Esophagus (tissue), 2 donors: ENCODE results near the gene SERHL2. TPM values are rescaled to one million over a fixed set of nuclear protein-coding genes. Genes with fewer than 3 reads are reported as not detected.
"Not testable (repeated sequence)": the region's sequence is repeated elsewhere in the genome, so short reads cannot be mapped to it uniquely, and the experiment has no call there.

ENCODE experiments used
- H3K27ac ChIP-seq, 2 donors: one replicate each; pipeline ENCODE4 v1.5.1; 2013; ENCODE audit warnings: low read depth in 2 of 2, mild to moderate bottlenecking in 2 of 2, inconsistent platforms in 1 of 2, low read length in 1 of 2, moderate library complexity in 1 of 2
- H3K27me3 ChIP-seq, 2 donors: one replicate each; pipeline ENCODE4 v1.6.1; 2013; ENCODE audit warnings: low read length in 2 of 2, control low read depth in 1 of 2, mild to moderate bottlenecking in 1 of 2; ENCODE audit not compliant: insufficient read depth in 2 of 2, control insufficient read depth in 1 of 2
- H3K36me3 ChIP-seq, 2 donors: one replicate each; pipeline ENCODE4 v1.6.1; 2013; ENCODE audit warnings: low read length in 1 of 2; ENCODE audit not compliant: control insufficient read depth in 2 of 2, insufficient read depth in 2 of 2
- H3K4me1 ChIP-seq, 2 donors: one replicate each; pipeline ENCODE4 v1.6.1; 2013; ENCODE audit warnings: low read length in 1 of 2; ENCODE audit not compliant: control insufficient read depth in 2 of 2, insufficient read depth in 2 of 2
- H3K4me3 ChIP-seq, 2 donors: one replicate each; pipeline ENCODE4 v1.5.1; 2013; ENCODE audit warnings: low read length in 2 of 2, mild to moderate bottlenecking in 2 of 2, low read depth in 1 of 2, moderate library complexity in 1 of 2
- H3K9me3 ChIP-seq, 2 donors: one replicate each; pipeline ENCODE4 v1.6.1; 2013; ENCODE audit warnings: mild to moderate bottlenecking in 2 of 2, low read depth in 1 of 2, low read length in 1 of 2, moderate library complexity in 1 of 2; ENCODE audit not compliant: control insufficient read depth in 2 of 2, insufficient read depth in 1 of 2
- WGBS, 2 donors: extraction: QIAGEN DNeasy Blood & Tissue Kit; methylation state at CpG; one replicate each; pipeline ENCODE4 v1.1.7; 2013; 5-methylcytosine and 5-hydroxymethylcytosine counted together
- polyA plus RNA-seq, 2 donors: library from polyadenylated mRNA; stranded (reverse); fragments of 200-250 nt; gene quantifications; one replicate each; pipeline ENCODE4 v1.2.3, GENCODE V29; 2013
- donor health status: healthy with polysubstance abuse.
- donor health status: Bipolar disorder and iron deficiency.

SERHL2 gene
- polyA plus RNA-seq, 2 donors: 1.5 to 6.0 TPM

- 61 to 77% methylated on average over 1 to 4 of the region's 14 CpGs for WGBS, 2 donors
These were observed 18.5 kb upstream of the SERHL2 start for GRCh38 chr22:42535082-42535731.

GRCh38 chr22:42536166-42536565 lies 17.6 kb upstream of the SERHL2 start:
- Histone ChIP-seq H3K27ac (no peak overlapping the region), H3K9me3 (no peaks in the 10 kb centered on the region), H3K27me3 (no peaks in the 10 kb centered on the region), H3K4me3 (no peak overlapping the region), H3K36me3 (no peaks in the 10 kb centered on the region), H3K4me1 (no peaks in the 10 kb centered on the region)
- WGBS, 2 donors: 90% methylated on average over 7 of the region's 7 CpGs

More at GRCh38 chr22:42535082-42535731, 18.5 kb upstream of the SERHL2 start:
- not testable (repeated sequence) for H3K36me3 ChIP-seq, H3K4me3 ChIP-seq, H3K4me1 ChIP-seq, H3K27ac ChIP-seq, H3K9me3 ChIP-seq, H3K27me3 ChIP-seq

GRCh38 chr22:42536634-42537033 lies 17.1 kb upstream of the SERHL2 start:
- 94 to 96% methylated on average over 18 of the region's 18 CpGs for WGBS, 2 donors
- not testable (repeated sequence) for H3K36me3 ChIP-seq, H3K27ac ChIP-seq, H3K4me1 ChIP-seq, H3K9me3 ChIP-seq, H3K27me3 ChIP-seq, H3K4me3 ChIP-seq

GRCh38 chr22:42537199-42537831 lies 16.4 kb upstream of the SERHL2 start:
- 44 to 49% methylated on average over 7 to 12 of the region's 14 CpGs for WGBS, 2 donors
- not testable (repeated sequence) for H3K27ac ChIP-seq

GRCh38 chr22:42539236-42539771 lies 14.5 kb upstream of the SERHL2 start:
- not testable (repeated sequence) for H3K27me3 ChIP-seq, H3K36me3 ChIP-seq, H3K4me1 ChIP-seq, H3K4me3 ChIP-seq, H3K9me3 ChIP-seq
- WGBS, 2 donors: 44 to 60% methylated on average over 2 to 9 of the region's 11 CpGs
- peak overlapping the region in 1 of 2 donors; percentile 42 for H3K27ac ChIP-seq

More at GRCh38 chr22:42537199-42537831, 16.4 kb upstream of the SERHL2 start:
- H3K36me3 ChIP-seq, H3K4me3 ChIP-seq, H3K9me3 ChIP-seq, H3K4me1 ChIP-seq, H3K27me3 ChIP-seq: not testable (repeated sequence)

- no peaks in the 10 kb centered on the region for H3K36me3 ChIP-seq
- H3K27ac ChIP-seq: no peak overlapping the region
- H3K27me3 ChIP-seq: no peaks in the 10 kb centered on the region
- H3K4me1 ChIP-seq: no peaks in the 10 kb centered on the region
- WGBS, 2 donors: 28 to 30% methylated on average over 2 of the region's 2 CpGs
- no peak overlapping the region for H3K4me3 ChIP-seq
- no peaks in the 10 kb centered on the region for H3K9me3 ChIP-seq
These were observed 9.1 kb upstream of the SERHL2 start for GRCh38 chr22:42544686-42545085.

- Histone ChIP-seq H3K36me3 (no peaks in the 10 kb centered on the region), H3K9me3 (no peaks in the 10 kb centered on the region), H3K27ac (no peak overlapping the region), H3K27me3 (no peaks in the 10 kb centered on the region), H3K4me1 (no peaks in the 10 kb centered on the region), H3K4me3 (no peak overlapping the region)
- WGBS, 2 donors: 65 to 72% methylated on average over 9 of the region's 9 CpGs
These were observed 6.2 kb upstream of the SERHL2 start for GRCh38 chr22:42547562-42547961.

GRCh38 chr22:42548126-42548525 lies 5.6 kb upstream of the SERHL2 start:
- H3K27me3 ChIP-seq, H3K9me3 ChIP-seq, H3K36me3 ChIP-seq, H3K4me3 ChIP-seq, H3K27ac ChIP-seq, H3K4me1 ChIP-seq: not testable (repeated sequence)
- 53 to 58% methylated on average over 6 of the region's 6 CpGs for whole genome bisulfite sequencing, 2 donors

- H3K36me3 ChIP-seq: no peaks in the 10 kb centered on the region
- 78 to 80% methylated on average over 19 of the region's 19 CpGs for WGBS, 2 donors
These were observed 5.0 kb upstream of the SERHL2 start for GRCh38 chr22:42548597-42549330.

More at GRCh38 chr22:42548597-42549330, 5.0 kb upstream of the SERHL2 start:
- no peak overlapping the region for H3K27ac ChIP-seq
- H3K4me3 ChIP-seq: no peak overlapping the region
- H3K27me3 ChIP-seq: no peaks in the 10 kb centered on the region
- no peaks in the 10 kb centered on the region for H3K9me3 ChIP-seq
- H3K4me1 ChIP-seq: peaks cover 0 to under 1% of the 10 kb centered on the region in 2 donors
